ENCODE data around the gene MYBPH.

Gene MYBPH

GRCh38 chr1:203142684-203143408 is 32.8 kb downstream of the MYBPH start:
- no peaks in the 10 kb centered on the region for H3K9me3 ChIP-seq (ENCODE audit: insufficient read depth, low read length, severe bottlenecking)
- H3K9ac ChIP-seq (ENCODE audit: low read depth, low read length) = no peak overlapping the region
- no peaks in the 10 kb centered on the region for H4K20me1 ChIP-seq (ENCODE audit: insufficient read depth, low read length)
- H3K27me3 ChIP-seq (ENCODE audit: insufficient read depth, low read length, poor library complexity) = peaks cover 45% of the 10 kb centered on the region
- no peak for DNase-seq
- H3K4me1 ChIP-seq (ENCODE audit: insufficient read depth, low read length) = no peaks in the 10 kb centered on the region
- H3K4me2 ChIP-seq (ENCODE audit: insufficient read depth, low read length) = no peak overlapping the region
- H3K36me3 ChIP-seq (ENCODE audit: insufficient read depth, low read length) = no peaks in the 10 kb centered on the region
- TF ChIP-seq EZH2 (IDR thresholded peaks at IDR 0.05; ENCODE audit: borderline replicate concordance, low read depth, low read length, severe bottlenecking) (no peak), CTCF (IDR thresholded peaks at IDR 0.05; ENCODE audit: borderline replicate concordance, extremely low read depth, low read length, poor library complexity, severe bottlenecking) (no peak)
- H3K27ac ChIP-seq (ENCODE audit: low read length) = no peak overlapping the region
- H3K4me3 ChIP-seq (ENCODE audit: low read depth in 1 of 2, low read length in 2 of 2) = no peak overlapping the region
- ATAC-seq (ENCODE audit: insufficient read depth, low read depth) = no peak
- H2AFZ ChIP-seq (ENCODE audit: low read depth, low read length) = no peak overlapping the region
- no peaks in the 10 kb centered on the region for H3K79me2 ChIP-seq (ENCODE audit: insufficient read depth, low read length)

- DNase-seq (no peak), ATAC-seq (ENCODE audit: insufficient read depth, low read depth) (no peak)
- no peak for TF ChIP-seq CTCF (IDR thresholded peaks at IDR 0.05; ENCODE audit: borderline replicate concordance, extremely low read depth, low read length, poor library complexity, severe bottlenecking)
- no peak for TF ChIP-seq EZH2 (IDR thresholded peaks at IDR 0.05; ENCODE audit: borderline replicate concordance, low read depth, low read length, severe bottlenecking)
- Histone ChIP-seq H3K9me3 (ENCODE audit: insufficient read depth, low read length, severe bottlenecking) (no peaks in the 10 kb centered on the region), H3K27ac (ENCODE audit: low read length) (no peak overlapping the region), H3K4me1 (ENCODE audit: insufficient read depth, low read length) (no peaks in the 10 kb centered on the region), H3K27me3 (ENCODE audit: insufficient read depth, low read length, poor library complexity) (peaks cover 49% of the 10 kb centered on the region), H2AFZ (ENCODE audit: low read depth, low read length) (no peak overlapping the region), H3K36me3 (ENCODE audit: insufficient read depth, low read length) (no peaks in the 10 kb centered on the region), H3K4me3 (ENCODE audit: low read depth in 1 of 2, low read length in 2 of 2) (no peak overlapping the region), H3K79me2 (ENCODE audit: insufficient read depth, low read length) (no peaks in the 10 kb centered on the region), H3K4me2 (ENCODE audit: insufficient read depth, low read length) (no peak overlapping the region), H4K20me1 (ENCODE audit: insufficient read depth, low read length) (no peaks in the 10 kb centered on the region; the same call in 1 of the 2 replicates), H3K9ac (ENCODE audit: low read depth, low read length) (no peak overlapping the region)
Observed at GRCh38 chr1:203142124-203142523, 33.5 kb downstream of the MYBPH start.

- H3K27me3 ChIP-seq (ENCODE audit: insufficient read depth, low read length, poor library complexity) = peaks cover 52% of the 10 kb centered on the region
- ATAC-seq (ENCODE audit: insufficient read depth, low read depth) = no peak
- no peak for DNase-seq
- no peaks in the 10 kb centered on the region; the same call in 1 of the 2 replicates for H4K20me1 ChIP-seq (ENCODE audit: insufficient read depth, low read length)
- H3K79me2 ChIP-seq (ENCODE audit: insufficient read depth, low read length) = no peaks in the 10 kb centered on the region
- no peaks in the 10 kb centered on the region for H3K4me1 ChIP-seq (ENCODE audit: insufficient read depth, low read length)
- H3K27ac ChIP-seq (ENCODE audit: low read length) = no peak overlapping the region
- no peak overlapping the region for H3K4me3 ChIP-seq (ENCODE audit: low read depth in 1 of 2, low read length in 2 of 2)
- H3K36me3 ChIP-seq (ENCODE audit: insufficient read depth, low read length) = no peaks in the 10 kb centered on the region
- no peak overlapping the region for H3K9ac ChIP-seq (ENCODE audit: low read depth, low read length)
- no peak overlapping the region for H2AFZ ChIP-seq (ENCODE audit: low read depth, low read length)
- H3K9me3 ChIP-seq (ENCODE audit: insufficient read depth, low read length, severe bottlenecking) = no peaks in the 10 kb centered on the region
- no peak overlapping the region for H3K4me2 ChIP-seq (ENCODE audit: insufficient read depth, low read length)
- TF ChIP-seq EZH2 (IDR thresholded peaks at IDR 0.05; ENCODE audit: borderline replicate concordance, low read depth, low read length, severe bottlenecking) (no peak), CTCF (IDR thresholded peaks at IDR 0.05; ENCODE audit: borderline replicate concordance, extremely low read depth, low read length, poor library complexity, severe bottlenecking) (no peak)
Observed at GRCh38 chr1:203140743-203141520, 34.7 kb downstream of the MYBPH start.

Measured in DND-41 (cell line).